Neutrophil (primary cell): ENCODE data around the gene RNF166.

Experiments
- H3K27ac ChIP-seq: fragments of 200-600 bp; sonication (generic); 2 replicates; pipeline ENCODE4 v1.5.1; 2016; ENCODE audit warnings: mild to moderate bottlenecking, moderate library complexity
- H3K27me3 ChIP-seq: fragments of 200-600 bp; sonication (generic); 2 replicates; pipeline ENCODE4 v1.6.0; 2016; ENCODE audit warnings: mild to moderate bottlenecking
- H3K36me3 ChIP-seq: fragments of 200-600 bp; sonication (generic); 2 replicates; pipeline ENCODE4 v1.5.1; 2017
- H3K4me1 ChIP-seq, 2 experiments: fragments of 200-600 bp in 1 of 2; sonication (generic) in 1 of 2; 1 replicate in 1 of 2; 2 replicates in 1 of 2; pipeline versions ENCODE4 v1.5.1 to v1.6.1; 2013 to 2016; ENCODE audit warnings: low read depth in 1 of 2, low read length in 1 of 2, mild to moderate bottlenecking in 1 of 2, moderate library complexity in 1 of 2; ENCODE audit not compliant: control insufficient read depth in 1 of 2, insufficient read depth in 1 of 2
- H3K4me3 ChIP-seq, 2 experiments: fragments of 200-600 bp in 1 of 2; sonication (generic) in 1 of 2; 1 replicate in 1 of 2; 2 replicates in 1 of 2; pipeline ENCODE4 v1.5.1; 2013 to 2016; ENCODE audit warnings: low read depth in 1 of 2, low read length in 1 of 2, mild to moderate bottlenecking in 1 of 2, moderate library complexity in 1 of 2
- H3K9me3 ChIP-seq: fragments of 200-600 bp; sonication (generic); 2 replicates; pipeline ENCODE4 v1.5.1; 2016
- CTCF ChIP-seq: fragments of 200-600 bp; sonication (generic); IDR thresholded peaks from 2 replicates; pipeline ENCODE4 v1.5.1; 2016; ENCODE audit warnings: antibody characterized with exemption

Gene RNF166

GRCh38 chr16:88706229-88706964 lies at the start of gene RNF166, which contains the start of gene CTU2:
TSS of gene RNF166 (minus strand) at chr16:88706408. CDS start at chr16:88706325, 83 bp downstream.
TSS of gene CTU2 (plus strand) at chr16:88706503. CDS start at chr16:88706531, 28 bp downstream.
- peaks cover 50 to 51% of the 10 kb centered on the region in 2 experiments for H3K4me1 ChIP-seq
- peaks cover 7% of the 10 kb centered on the region for H3K36me3 ChIP-seq
- H3K9me3 ChIP-seq = no peaks in the 10 kb centered on the region

DNA sequence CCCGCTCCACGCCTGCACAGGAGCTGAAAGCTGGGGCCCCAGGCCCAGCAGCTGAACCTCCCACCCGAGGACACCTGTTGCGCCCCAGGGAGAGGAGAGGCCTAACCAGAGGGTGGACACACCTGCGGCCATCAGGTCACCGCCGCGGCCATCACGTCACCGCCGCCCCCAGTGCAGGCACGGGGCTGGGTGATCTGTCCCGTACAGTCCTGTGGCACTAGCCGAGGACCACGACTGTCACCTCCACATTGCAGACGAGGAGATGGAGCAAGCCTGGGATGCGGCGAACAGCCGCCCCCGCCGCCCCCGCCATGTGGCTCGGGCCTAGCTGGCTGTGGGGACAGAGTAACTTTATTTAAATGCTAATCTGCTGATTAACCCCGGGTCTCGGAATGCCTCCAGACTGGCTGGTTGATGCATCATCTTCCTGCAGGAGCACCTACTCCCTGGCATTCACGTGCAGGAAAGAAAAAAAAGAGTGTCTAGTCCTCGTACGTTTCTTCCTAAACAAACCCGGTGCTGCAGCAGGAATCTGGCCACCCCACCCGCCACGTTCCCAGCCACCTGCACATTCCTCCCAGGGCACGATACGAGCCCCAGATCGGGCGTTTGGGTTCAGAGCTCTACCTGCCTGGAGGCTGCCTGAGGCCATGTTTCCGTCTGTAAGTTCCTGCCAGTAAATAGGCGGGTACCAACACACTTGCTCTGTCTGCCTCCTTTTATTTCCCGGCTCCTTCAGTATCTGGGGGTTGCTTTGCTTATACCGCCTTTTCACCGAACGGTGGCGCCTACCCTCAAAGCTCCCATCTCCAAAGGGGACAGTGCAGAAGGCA lies 48.9 kb upstream of the RNF166 start:
- Histone ChIP-seq H3K9me3 (no peaks in the 10 kb centered on the region), H3K4me3 (no peak overlapping the region), H3K36me3 (no peaks in the 10 kb centered on the region), H3K4me1 (peaks cover 0 to 5% of the 10 kb centered on the region in 2 experiments), H3K27ac (no peak overlapping the region), H3K27me3 (no peaks in the 10 kb centered on the region)
- no peak for TF ChIP-seq CTCF

More at GRCh38 chr16:88706229-88706964, at the start of gene RNF166, which contains the start of gene CTU2:
- Histone ChIP-seq H3K4me3 (peak within 1 kb of the TSS; percentile 91 to 99), H3K27me3 (no peaks in the 10 kb centered on the region), H3K27ac (peak within 1 kb of the TSS; percentile 100)
- TF ChIP-seq CTCF = peak; percentile 38

GRCh38 chr16:88754109-88754911 lies 48.1 kb upstream of the RNF166 start:
- no peaks in the 10 kb centered on the region for H3K9me3 ChIP-seq
- H3K27ac ChIP-seq = no peak overlapping the region
- TF ChIP-seq CTCF = no peak
- no peak overlapping the region for H3K4me3 ChIP-seq
- H3K27me3 ChIP-seq = no peaks in the 10 kb centered on the region
- peaks cover 0 to 2% of the 10 kb centered on the region in 2 experiments for H3K4me1 ChIP-seq
- no peaks in the 10 kb centered on the region for H3K36me3 ChIP-seq

GRCh38 chr16:88753602-88754001 lies 47.4 kb upstream of the RNF166 start:
- Histone ChIP-seq H3K27me3 (no peaks in the 10 kb centered on the region), H3K9me3 (no peaks in the 10 kb centered on the region), H3K36me3 (no peaks in the 10 kb centered on the region), H3K4me3 (no peak overlapping the region), H3K4me1 (no peaks in the 10 kb centered on the region), H3K27ac (no peak overlapping the region)
- no peak for TF ChIP-seq CTCF

DNA sequence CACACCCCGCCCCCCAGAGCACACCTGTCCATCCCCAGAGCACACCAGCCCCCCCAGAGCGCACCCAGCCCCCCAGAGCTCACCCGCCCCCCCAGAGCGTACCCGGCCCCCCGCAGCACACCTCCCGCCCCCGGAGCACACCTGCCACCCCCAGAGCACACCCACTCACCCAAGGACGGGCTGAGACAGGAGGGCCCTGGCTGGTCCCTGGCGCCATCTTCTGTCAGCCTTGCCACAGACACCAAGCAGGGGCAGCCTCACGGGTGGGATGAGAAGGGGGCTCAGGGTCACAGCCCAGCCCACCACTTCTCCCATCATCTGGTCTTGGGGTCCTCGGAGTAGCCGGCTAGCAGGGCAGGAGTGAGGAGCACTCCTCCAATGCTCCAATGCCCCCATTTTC lies 47.0 kb upstream of the RNF166 start:
- H3K27me3 ChIP-seq = no peaks in the 10 kb centered on the region
- no peaks in the 10 kb centered on the region for H3K4me1 ChIP-seq
- no peak for TF ChIP-seq CTCF
- H3K36me3 ChIP-seq = no peaks in the 10 kb centered on the region
- H3K27ac ChIP-seq = no peak overlapping the region
- H3K4me3 ChIP-seq = no peak overlapping the region
- no peaks in the 10 kb centered on the region for H3K9me3 ChIP-seq
